NB4 (cell line): ENCODE results near the gene NXN.

Source experiments
- POLR2A ChIP-seq: IDR thresholded peaks from 2 replicates; pipeline ENCODE4 v1.6.1; 2011; ENCODE audit warnings: mild to moderate bottlenecking; ENCODE audit not compliant: insufficient read length; ENCODE audit errors: extremely low read depth
- TF ChIP-seq, protein P1 (sequence below): IDR thresholded peaks from one replicate; pipeline ENCODE4 v1.5.1; 2012; ENCODE audit warnings: low read depth, low read length

DNA sequence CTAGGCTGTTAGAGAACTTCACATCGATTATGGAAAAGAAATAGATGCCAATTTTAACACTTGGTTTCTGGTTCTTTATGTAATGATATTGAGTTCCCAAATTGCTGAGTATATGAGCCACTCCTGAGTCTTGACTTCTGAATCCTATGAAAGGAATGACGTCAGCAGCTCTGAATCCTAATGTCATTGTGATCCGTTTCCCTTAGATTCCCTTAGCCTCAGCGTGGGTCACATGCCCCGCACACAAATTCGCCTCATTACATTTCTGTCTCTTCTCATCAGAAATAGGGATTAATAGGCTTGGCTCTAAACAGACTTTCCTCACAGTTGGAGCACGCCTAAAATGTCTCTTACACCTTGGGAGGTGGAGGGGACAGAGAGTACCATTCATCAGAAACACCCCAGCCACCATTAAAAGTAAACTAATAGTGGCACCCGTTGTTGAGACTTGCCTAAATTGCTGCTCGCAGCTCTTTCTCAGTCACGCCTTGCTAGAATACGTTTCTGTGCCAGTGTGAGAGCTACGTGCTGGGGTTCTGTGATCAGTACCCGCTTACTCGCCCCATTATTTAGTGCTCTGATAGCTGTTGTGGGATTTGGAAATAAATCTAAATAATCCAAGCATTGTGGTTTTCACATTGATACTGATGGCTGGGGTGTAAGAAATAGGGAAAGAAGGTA is 190.3 kb downstream of the NXN start:
- TF ChIP-seq, protein P1, sequence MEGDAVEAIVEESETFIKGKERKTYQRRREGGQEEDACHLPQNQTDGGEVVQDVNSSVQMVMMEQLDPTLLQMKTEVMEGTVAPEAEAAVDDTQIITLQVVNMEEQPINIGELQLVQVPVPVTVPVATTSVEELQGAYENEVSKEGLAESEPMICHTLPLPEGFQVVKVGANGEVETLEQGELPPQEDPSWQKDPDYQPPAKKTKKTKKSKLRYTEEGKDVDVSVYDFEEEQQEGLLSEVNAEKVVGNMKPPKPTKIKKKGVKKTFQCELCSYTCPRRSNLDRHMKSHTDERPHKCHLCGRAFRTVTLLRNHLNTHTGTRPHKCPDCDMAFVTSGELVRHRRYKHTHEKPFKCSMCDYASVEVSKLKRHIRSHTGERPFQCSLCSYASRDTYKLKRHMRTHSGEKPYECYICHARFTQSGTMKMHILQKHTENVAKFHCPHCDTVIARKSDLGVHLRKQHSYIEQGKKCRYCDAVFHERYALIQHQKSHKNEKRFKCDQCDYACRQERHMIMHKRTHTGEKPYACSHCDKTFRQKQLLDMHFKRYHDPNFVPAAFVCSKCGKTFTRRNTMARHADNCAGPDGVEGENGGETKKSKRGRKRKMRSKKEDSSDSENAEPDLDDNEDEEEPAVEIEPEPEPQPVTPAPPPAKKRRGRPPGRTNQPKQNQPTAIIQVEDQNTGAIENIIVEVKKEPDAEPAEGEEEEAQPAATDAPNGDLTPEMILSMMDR = no peak
- TF ChIP-seq POLR2A = no peak
